Progenitor cell of endocrine pancreas (in vitro differentiated cells): ENCODE measurements around the gene BIRC5. TPM values are rescaled to one million over a fixed set of nuclear protein-coding genes. Genes with fewer than 3 reads are reported as not detected.

Source experiments
- DNase-seq: peaks from one replicate; pipeline ENCODE4 v3.0.0; 2021; ENCODE audit warnings: low spot score; ENCODE audit not compliant: unreplicated experiment
- H3K27ac Mint-ChIP-seq: 2 replicates; pipeline ENCODE4 v1.8.0; 2021; ENCODE audit warnings: mild to moderate bottlenecking, moderate library complexity, mixed read lengths
- H3K27me3 Mint-ChIP-seq: 2 replicates; pipeline ENCODE4 v1.8.0; 2021; ENCODE audit warnings: mixed read lengths
- H3K36me3 Mint-ChIP-seq: 2 replicates; pipeline ENCODE4 v1.8.0; 2022; ENCODE audit warnings: mixed read lengths; ENCODE audit not compliant: insufficient read depth
- H3K4me1 Mint-ChIP-seq: 2 replicates; pipeline ENCODE4 v1.8.0; 2021; ENCODE audit warnings: low read depth, mixed read lengths
- H3K4me3 Mint-ChIP-seq: 2 replicates; pipeline ENCODE4 v1.8.0; 2021; ENCODE audit warnings: low read depth, mild to moderate bottlenecking, moderate library complexity, mixed read lengths
- H3K9me3 Mint-ChIP-seq: 2 replicates; pipeline ENCODE4 v1.8.0; 2021; ENCODE audit warnings: low read depth, mixed read lengths
- CTCF ChIP-seq: fragments of 200-600 bp; sonication (generic); IDR thresholded peaks from one replicate; pipeline ENCODE4 v1.5.0; 2021; ENCODE audit warnings: antibody characterized with exemption, mild to moderate bottlenecking; ENCODE audit not compliant: unreplicated experiment
- total RNA-seq: library from RNA; stranded (reverse); gene quantifications from 2 replicates; pipeline ENCODE4 v1.2.1, GENCODE V29; 2021

BIRC5 gene
- total RNA-seq, 1 donor from 2014 or later, result 30.0 TPM

- DNase-seq, result no peak
- Mint-ChIP-seq H3K4me3 (no peak overlapping the region), H3K9me3 (no peaks in the 10 kb centered on the region), H3K27ac (no peak overlapping the region), H3K27me3 (peaks cover 3% of the 10 kb centered on the region), H3K4me1 (no peaks in the 10 kb centered on the region), H3K36me3 (peaks cover 4% of the 10 kb centered on the region)
- no peak for TF ChIP-seq CTCF
Observed at GRCh38 chr17:78223061-78223460, 9.0 kb downstream of the BIRC5 start.

- peaks cover 4% of the 10 kb centered on the region for H3K36me3 Mint-ChIP-seq
- H3K27me3 Mint-ChIP-seq, result peaks cover 3% of the 10 kb centered on the region
- no peak for TF ChIP-seq CTCF
- H3K4me3 Mint-ChIP-seq, result no peak overlapping the region
- H3K9me3 Mint-ChIP-seq, result no peaks in the 10 kb centered on the region
- H3K27ac Mint-ChIP-seq, result no peak overlapping the region
- no peaks in the 10 kb centered on the region for H3K4me1 Mint-ChIP-seq
- DNase-seq, result no peak
Observed at GRCh38 chr17:78223765-78224164, 9.7 kb downstream of the BIRC5 start.

- Mint-ChIP-seq H3K36me3 (peaks cover 4% of the 10 kb centered on the region), H3K27ac (no peak overlapping the region), H3K4me3 (no peak overlapping the region), H3K4me1 (no peaks in the 10 kb centered on the region), H3K27me3 (peaks cover 3% of the 10 kb centered on the region), H3K9me3 (no peaks in the 10 kb centered on the region)
- TF ChIP-seq CTCF, result no peak
- no peak for DNase-seq
Observed at GRCh38 chr17:78224231-78225087, 10.4 kb downstream of the BIRC5 start.

- no peak for TF ChIP-seq CTCF
- Mint-ChIP-seq H3K4me1 (no peaks in the 10 kb centered on the region), H3K9me3 (no peaks in the 10 kb centered on the region), H3K27me3 (peaks cover 6% of the 10 kb centered on the region), H3K27ac (no peak overlapping the region), H3K36me3 (peaks cover 4% of the 10 kb centered on the region), H3K4me3 (no peak overlapping the region)
- no peak for DNase-seq
Observed at GRCh38 chr17:78225088-78225865, 11.2 kb downstream of the BIRC5 start.

GRCh38 chr17:78226055-78226758 lies 12.2 kb downstream of the BIRC5 start:
- Mint-ChIP-seq H3K4me1 (no peaks in the 10 kb centered on the region), H3K36me3 (peaks cover 3% of the 10 kb centered on the region), H3K9me3 (no peaks in the 10 kb centered on the region), H3K27ac (no peak overlapping the region), H3K4me3 (no peak overlapping the region), H3K27me3 (peaks cover 15% of the 10 kb centered on the region)
- TF ChIP-seq CTCF, result no peak
- no peak for DNase-seq
